Fibroblast of lung (primary cell): Measurements from ENCODE around the gene POGLUT2. TPM values are rescaled to one million over a fixed set of nuclear protein-coding genes. Genes with fewer than 3 reads are reported as not detected.

Source experiments
- DNase-seq, 2 donors: peaks; one replicate each; pipeline versions ENCODE4 v3.0.0 to v3.0.0-alpha.2; 2010; ENCODE audit warnings: low read depth in 2 of 2
- H2AFZ ChIP-seq: 2 replicates; pipeline ENCODE4 v1.5.1; 2012; ENCODE audit warnings: low read length, control low read depth, inconsistent platforms
- H3K27ac ChIP-seq: 2 replicates; pipeline ENCODE4 v1.5.1; 2011; ENCODE audit warnings: low read length, control low read depth; ENCODE audit not compliant: insufficient read depth
- H3K27me3 ChIP-seq: 2 replicates; pipeline ENCODE4 v1.5.1; 2011; ENCODE audit warnings: mild to moderate bottlenecking, low read length; ENCODE audit not compliant: control insufficient read depth, insufficient read depth
- H3K36me3 ChIP-seq: 2 replicates; pipeline ENCODE4 v1.5.1; 2011; ENCODE audit warnings: low read length; ENCODE audit not compliant: control insufficient read depth, insufficient read depth
- H3K4me1 ChIP-seq: 2 replicates; pipeline ENCODE4 v1.5.1; 2011; ENCODE audit warnings: low read length; ENCODE audit not compliant: control insufficient read depth, insufficient read depth; ENCODE audit errors: extremely low read depth
- H3K4me2 ChIP-seq: 2 replicates; pipeline ENCODE4 v1.5.1; 2011; ENCODE audit warnings: low read length, control low read depth; ENCODE audit not compliant: insufficient read depth; ENCODE audit errors: extremely low read depth
- H3K4me3 ChIP-seq, 4 experiments: fragments of 200-600 bp in 1 of 4; sonication (generic) in 1 of 4; replicated peaks in 1 of 4; 2 replicates each; pipeline ENCODE4 v1.5.1; 2011 to 2016; ENCODE audit warnings: low read length in 4 of 4, low read depth in 3 of 4, mild to moderate bottlenecking in 3 of 4, control low read depth in 2 of 4, inconsistent platforms in 1 of 4, mixed read lengths in 1 of 4; ENCODE audit not compliant: insufficient read depth in 1 of 4; ENCODE audit errors: control extremely low read depth in 1 of 4
- H3K79me2 ChIP-seq: 2 replicates; pipeline ENCODE4 v1.5.1; 2012; ENCODE audit warnings: mild to moderate bottlenecking, low read length, inconsistent platforms; ENCODE audit not compliant: control insufficient read depth, insufficient read depth
- H3K9ac ChIP-seq: 2 replicates; pipeline ENCODE4 v1.5.1; 2011; ENCODE audit warnings: mild to moderate bottlenecking, low read length, control low read depth; ENCODE audit not compliant: insufficient read depth
- H3K9me3 ChIP-seq: 2 replicates; pipeline ENCODE4 v1.5.1; 2012; ENCODE audit warnings: low read depth, low read length; ENCODE audit not compliant: control insufficient read depth, insufficient read depth
- H4K20me1 ChIP-seq: 2 replicates; pipeline ENCODE4 v1.5.1; 2011; ENCODE audit warnings: low read length; ENCODE audit not compliant: control insufficient read depth, insufficient read depth; ENCODE audit errors: extremely low read depth
- EZH2 ChIP-seq: IDR thresholded peaks from 2 replicates; pipeline ENCODE4 v1.5.1; 2012; ENCODE audit warnings: low read length, control low read depth, mild to moderate bottlenecking; ENCODE audit errors: missing control alignments
- polyA plus RNA-seq, 2 donors: library from polyadenylated mRNA; depleted of rRNA in 1 of 2; stranded (reverse) in 1 of 2; unstranded in 1 of 2; fragments of >200 nt; gene quantifications; 2 replicates each; pipeline ENCODE4 v1.2.1, GENCODE V29; 2011 to 2012; ENCODE audit warnings: missing spikeins in 1 of 2
- total RNA-seq: library from RNA; depleted of rRNA; stranded (reverse); fragments of >200 nt; gene quantifications from 2 replicates; pipeline ENCODE4 v1.2.1, GENCODE V29; 2014
- TF ChIP-seq, protein P1 (sequence below), 2 donors: IDR thresholded peaks in 1 of 2; conservative IDR thresholded peaks in 1 of 2; 1 replicate in 1 of 2; 2 replicates in 1 of 2; pipeline ENCODE4 v1.5.1; 2011 to 2012; ENCODE audit warnings: low read length in 2 of 2, control low read depth in 1 of 2, inconsistent platforms in 1 of 2, low read depth in 1 of 2, mild to moderate bottlenecking in 1 of 2

Gene POGLUT2
- total and polyA plus RNA-seq, 2 donors (not counting 1 experiment from before 2014, with no cell fraction given) = 11.7 to 18.1 TPM

DNA sequence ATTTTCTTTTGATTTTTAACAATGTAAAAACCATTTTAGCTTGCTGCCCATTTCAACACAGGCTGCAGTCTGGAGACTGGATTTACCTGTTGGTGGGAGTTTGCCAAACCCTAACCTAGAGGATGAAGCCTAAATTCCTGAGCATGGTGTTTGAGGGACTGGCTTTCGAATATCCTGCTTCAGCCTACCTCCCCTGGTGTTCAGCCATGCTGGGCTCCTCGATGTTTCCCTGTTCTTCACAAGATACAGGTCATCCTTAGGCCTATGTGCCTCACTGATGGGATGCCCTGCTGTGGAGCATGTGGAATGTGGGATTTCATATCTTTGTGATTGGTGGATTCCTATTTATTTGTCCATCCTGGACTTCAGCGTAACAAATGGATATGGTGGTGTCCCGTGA, 26.6 kb upstream of the POGLUT2 start:
- no peaks in the 10 kb centered on the region for H3K27me3 ChIP-seq
- H3K9me3 ChIP-seq = no peaks in the 10 kb centered on the region
- no peaks in the 10 kb centered on the region for H3K79me2 ChIP-seq
- peaks cover 8% of the 10 kb centered on the region for H3K4me1 ChIP-seq
- H4K20me1 ChIP-seq = no peaks in the 10 kb centered on the region
- TF ChIP-seq, protein P1, sequence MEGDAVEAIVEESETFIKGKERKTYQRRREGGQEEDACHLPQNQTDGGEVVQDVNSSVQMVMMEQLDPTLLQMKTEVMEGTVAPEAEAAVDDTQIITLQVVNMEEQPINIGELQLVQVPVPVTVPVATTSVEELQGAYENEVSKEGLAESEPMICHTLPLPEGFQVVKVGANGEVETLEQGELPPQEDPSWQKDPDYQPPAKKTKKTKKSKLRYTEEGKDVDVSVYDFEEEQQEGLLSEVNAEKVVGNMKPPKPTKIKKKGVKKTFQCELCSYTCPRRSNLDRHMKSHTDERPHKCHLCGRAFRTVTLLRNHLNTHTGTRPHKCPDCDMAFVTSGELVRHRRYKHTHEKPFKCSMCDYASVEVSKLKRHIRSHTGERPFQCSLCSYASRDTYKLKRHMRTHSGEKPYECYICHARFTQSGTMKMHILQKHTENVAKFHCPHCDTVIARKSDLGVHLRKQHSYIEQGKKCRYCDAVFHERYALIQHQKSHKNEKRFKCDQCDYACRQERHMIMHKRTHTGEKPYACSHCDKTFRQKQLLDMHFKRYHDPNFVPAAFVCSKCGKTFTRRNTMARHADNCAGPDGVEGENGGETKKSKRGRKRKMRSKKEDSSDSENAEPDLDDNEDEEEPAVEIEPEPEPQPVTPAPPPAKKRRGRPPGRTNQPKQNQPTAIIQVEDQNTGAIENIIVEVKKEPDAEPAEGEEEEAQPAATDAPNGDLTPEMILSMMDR (conservative IDR thresholded peaks at IDR 0.05 in 1 of 2, IDR thresholded peaks at IDR 0.05 in 1 of 2; ENCODE audit: low read depth in 1 of 2, low read length in 2 of 2) = no peak
- TF ChIP-seq EZH2 = no peak
- peak overlapping the region; percentile 64 for H3K27ac ChIP-seq
- H3K4me2 ChIP-seq = peak overlapping the region; percentile 61
- no peak for DNase-seq
- peak overlapping the region; percentile 10 for H2AFZ ChIP-seq
- no peak overlapping the region for H3K9ac ChIP-seq
- no peak overlapping the region for H3K4me3 ChIP-seq
- peaks cover 5% of the 10 kb centered on the region for H3K36me3 ChIP-seq

DNA sequence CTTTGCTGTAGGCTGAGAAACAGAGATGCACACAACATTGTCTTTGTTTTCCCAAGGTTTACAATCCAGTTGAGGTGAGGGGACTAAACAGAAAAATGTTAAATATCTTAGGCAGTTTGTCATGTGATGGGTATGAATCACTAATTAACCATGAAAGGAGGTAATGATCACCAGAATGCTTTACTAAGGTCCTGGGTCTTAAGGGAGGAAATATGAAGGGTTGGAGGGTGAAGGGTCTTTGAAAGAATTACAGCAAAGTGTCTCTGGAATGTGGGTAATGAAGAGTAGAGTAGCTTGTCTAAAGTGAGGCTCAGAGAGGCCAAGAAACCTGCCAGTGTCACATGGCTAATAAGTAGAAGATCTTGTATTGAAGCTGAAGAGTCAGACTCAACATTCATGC, 19.1 kb upstream of the POGLUT2 start:
- no peak for TF ChIP-seq EZH2
- TF ChIP-seq, protein P1 (conservative IDR thresholded peaks at IDR 0.05 in 1 of 2, IDR thresholded peaks at IDR 0.05 in 1 of 2; ENCODE audit: low read depth in 1 of 2, low read length in 2 of 2) = no peak
- Histone ChIP-seq H2AFZ (no peak overlapping the region), H3K4me2 (no peak overlapping the region), H3K27me3 (no peaks in the 10 kb centered on the region), H4K20me1 (no peaks in the 10 kb centered on the region), H3K27ac (no peak overlapping the region), H3K4me1 (no peaks in the 10 kb centered on the region), H3K9ac (no peak overlapping the region), H3K79me2 (peaks cover 16% of the 10 kb centered on the region), H3K4me3 (no peak overlapping the region), H3K9me3 (no peaks in the 10 kb centered on the region), H3K36me3 (peaks cover 3% of the 10 kb centered on the region)
- DNase-seq = peak in 1 of 2 donors; percentile 66

DNA sequence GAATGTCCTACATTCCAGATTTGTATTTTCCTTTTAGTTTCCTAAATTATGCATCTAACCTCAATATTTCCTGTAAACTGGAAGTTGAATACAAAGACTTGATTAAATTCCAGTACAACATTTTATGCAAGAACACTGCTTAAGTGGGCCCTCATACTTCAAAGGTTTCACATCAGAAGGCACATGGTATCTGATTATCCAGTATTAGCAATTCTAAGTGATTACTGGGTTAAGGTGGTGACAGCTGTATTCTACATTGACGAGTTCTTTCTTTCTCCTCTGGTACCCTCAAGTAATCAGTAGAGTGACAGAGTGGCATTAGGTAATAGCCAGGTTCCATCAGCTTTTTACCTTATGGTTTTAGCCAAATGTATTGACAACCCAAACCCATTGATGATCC, 18.5 kb upstream of the POGLUT2 start:
- no peaks in the 10 kb centered on the region for H4K20me1 ChIP-seq
- no peaks in the 10 kb centered on the region for H3K9me3 ChIP-seq
- no peak for TF ChIP-seq EZH2
- TF ChIP-seq, protein P1 (conservative IDR thresholded peaks at IDR 0.05 in 1 of 2, IDR thresholded peaks at IDR 0.05 in 1 of 2; ENCODE audit: low read depth in 1 of 2, low read length in 2 of 2) = no peak
- H3K27me3 ChIP-seq = no peaks in the 10 kb centered on the region
- H3K27ac ChIP-seq = no peak overlapping the region
- H3K4me2 ChIP-seq = no peak overlapping the region
- no peak for DNase-seq
- peaks cover 1% of the 10 kb centered on the region for H3K36me3 ChIP-seq
- H3K9ac ChIP-seq = no peak overlapping the region
- peaks cover 3% of the 10 kb centered on the region for H3K4me1 ChIP-seq
- peaks cover 21% of the 10 kb centered on the region for H3K79me2 ChIP-seq
- H2AFZ ChIP-seq = no peak overlapping the region
- H3K4me3 ChIP-seq = no peak overlapping the region
